Endothelial cell (in vitro differentiated cells): ENCODE data around the gene TRPV5. TPM values are rescaled to one million over a fixed set of nuclear protein-coding genes. Genes with fewer than 3 reads are reported as not detected.
A peak's percentile ranks its signal among the peaks of the same experiment; 100 is the strongest.

Experiments
- DNase-seq: peaks from one replicate; pipeline ENCODE4 v3.0.0; 2021; ENCODE audit warnings: low spot score
- H3K27ac Mint-ChIP-seq: one replicate; pipeline ENCODE4 v1.8.0; 2021; ENCODE audit warnings: mixed read lengths, inconsistent platforms; ENCODE audit not compliant: unreplicated experiment
- H3K27me3 Mint-ChIP-seq: one replicate; pipeline ENCODE4 v1.8.0; 2021; ENCODE audit warnings: mild to moderate bottlenecking, moderate library complexity, mixed read lengths, inconsistent platforms; ENCODE audit not compliant: unreplicated experiment
- H3K36me3 Mint-ChIP-seq: one replicate; pipeline ENCODE4 v1.8.0; 2021; ENCODE audit warnings: mild to moderate bottlenecking, low read depth, mixed read lengths, inconsistent platforms; ENCODE audit not compliant: unreplicated experiment
- H3K4me1 Mint-ChIP-seq: one replicate; pipeline ENCODE4 v1.8.0; 2021; ENCODE audit warnings: mild to moderate bottlenecking, mixed read lengths, inconsistent platforms; ENCODE audit not compliant: unreplicated experiment
- H3K4me3 Mint-ChIP-seq: one replicate; pipeline ENCODE4 v1.8.0; 2021; ENCODE audit warnings: mild to moderate bottlenecking, mixed read lengths, inconsistent platforms; ENCODE audit not compliant: unreplicated experiment
- H3K9me3 Mint-ChIP-seq: one replicate; pipeline ENCODE4 v1.8.0; 2021; ENCODE audit warnings: mixed read lengths, inconsistent platforms; ENCODE audit not compliant: unreplicated experiment
- CTCF ChIP-seq: fragments of 200-600 bp; sonication (generic); IDR thresholded peaks from one replicate; pipeline ENCODE4 v1.5.0; 2021; ENCODE audit warnings: antibody characterized with exemption; ENCODE audit not compliant: unreplicated experiment
- total RNA-seq: library from RNA; stranded (reverse); fragmentation: NEBNext Ultra II Directional; extraction: Animal tissue kit (Norgen Biotek cat#: 25700); gene quantifications from one replicate; pipeline ENCODE4 v1.2.1, GENCODE V29; 2021; ENCODE audit not compliant: unreplicated experiment

Gene TRPV5
- total RNA-seq, 1 donor from 2014 or later: not detected

- peaks cover 8% of the 10 kb centered on the region for H3K27me3 Mint-ChIP-seq
- no peak for TF ChIP-seq CTCF
- no peak overlapping the region for H3K27ac Mint-ChIP-seq
- H3K4me1 Mint-ChIP-seq: peaks cover 26% of the 10 kb centered on the region
- no peak overlapping the region for H3K4me3 Mint-ChIP-seq
- H3K36me3 Mint-ChIP-seq: peaks cover 16% of the 10 kb centered on the region
- no peaks in the 10 kb centered on the region for H3K9me3 Mint-ChIP-seq
- DNase-seq: no peak
These were observed 9.2 kb upstream of the TRPV5 start for GRCh38 chr7:142942746-142943145.

- TF ChIP-seq CTCF: no peak
- Mint-ChIP-seq H3K27ac (peak overlapping the region; percentile 93), H3K4me1 (peaks cover 22% of the 10 kb centered on the region), H3K9me3 (no peaks in the 10 kb centered on the region), H3K36me3 (peaks cover 12% of the 10 kb centered on the region), H3K27me3 (peaks cover 8% of the 10 kb centered on the region), H3K4me3 (no peak overlapping the region)
- no peak for DNase-seq
These were observed 8.0 kb upstream of the TRPV5 start for GRCh38 chr7:142941541-142941940.

GRCh38 chr7:142940966-142941535, 7.5 kb upstream of the TRPV5 start:
- Mint-ChIP-seq H3K36me3 (peaks cover 12% of the 10 kb centered on the region), H3K27me3 (peaks cover 8% of the 10 kb centered on the region), H3K4me1 (peaks cover 22% of the 10 kb centered on the region), H3K27ac (peak overlapping the region; percentile 93), H3K9me3 (no peaks in the 10 kb centered on the region), H3K4me3 (peak overlapping the region; percentile 77)
- no peak for DNase-seq
- TF ChIP-seq CTCF: no peak

GRCh38 chr7:142939226-142939910, 5.8 kb upstream of the TRPV5 start, which contains the start of gene LLCFC1:
TSS of gene LLCFC1 (plus strand) at chr7:142939484. CDS start at chr7:142939622, 138 bp downstream.
- DNase-seq: no peak
- no peak for TF ChIP-seq CTCF
- peak within 1 kb of the TSS; percentile 36 for H3K27ac Mint-ChIP-seq
- H3K9me3 Mint-ChIP-seq: no peaks in the 10 kb centered on the region
- H3K36me3 Mint-ChIP-seq: peaks cover 9% of the 10 kb centered on the region
- no peak within 1 kb of the TSS for H3K4me3 Mint-ChIP-seq
- H3K4me1 Mint-ChIP-seq: peaks cover 26% of the 10 kb centered on the region
- H3K27me3 Mint-ChIP-seq: peaks cover 6% of the 10 kb centered on the region

- no peak for TF ChIP-seq CTCF
- peaks cover 9% of the 10 kb centered on the region for H3K36me3 Mint-ChIP-seq
- DNase-seq: no peak
- H3K4me3 Mint-ChIP-seq: no peak overlapping the region
- peaks cover 26% of the 10 kb centered on the region for H3K4me1 Mint-ChIP-seq
- no peak overlapping the region for H3K27ac Mint-ChIP-seq
- H3K27me3 Mint-ChIP-seq: peaks cover 6% of the 10 kb centered on the region
- no peaks in the 10 kb centered on the region for H3K9me3 Mint-ChIP-seq
These were observed 5.1 kb upstream of the TRPV5 start for GRCh38 chr7:142938611-142939010.
